Stromal cell of bone marrow (primary cell): ENCODE measurements around the gene ASTN2.
A peak's percentile ranks its signal among the peaks of the same experiment; 100 is the strongest.

ENCODE experiments used
- DNase-seq: peaks from one replicate; pipeline ENCODE4 v3.0.0-alpha.2; 2012; ENCODE audit warnings: low read depth

Gene ASTN2

GRCh38 chr9:117413346-117414219 lies 1.3 kb downstream of the ASTN2 start:
- no peak for DNase-seq

- no peak for DNase-seq
Observed at GRCh38 chr9:117412841-117413240, 2.0 kb downstream of the ASTN2 start.

- DNase-seq = no peak
Observed at GRCh38 chr9:117412006-117412715, 2.7 kb downstream of the ASTN2 start.

GRCh38 chr9:117411547-117411946 lies 3.3 kb downstream of the ASTN2 start:
- peak; percentile 6 for DNase-seq

GRCh38 chr9:117409321-117409720 lies 5.5 kb downstream of the ASTN2 start:
- DNase-seq = no peak

GRCh38 chr9:117407436-117408022 lies 7.3 kb downstream of the ASTN2 start:
- DNase-seq = no peak

- no peak for DNase-seq
Observed at GRCh38 chr9:117405950-117406705, 8.7 kb downstream of the ASTN2 start.

- no peak for DNase-seq
Observed at GRCh38 chr9:117403848-117404247, 11.0 kb downstream of the ASTN2 start.

GRCh38 chr9:117403403-117403811 lies 11.4 kb downstream of the ASTN2 start:
- no peak for DNase-seq

GRCh38 chr9:117400171-117400570 lies 14.7 kb downstream of the ASTN2 start:
- no peak for DNase-seq

GRCh38 chr9:117395151-117395650 lies 19.7 kb downstream of the ASTN2 start:
- no peak for DNase-seq

- no peak for DNase-seq
Observed at GRCh38 chr9:117394655-117395054, 20.2 kb downstream of the ASTN2 start.

- no peak for DNase-seq
Observed at GRCh38 chr9:117392992-117393391, 21.9 kb downstream of the ASTN2 start.

- DNase-seq = no peak
Observed at GRCh38 chr9:117387422-117387821, 27.4 kb downstream of the ASTN2 start.

- no peak for DNase-seq
Observed at GRCh38 chr9:117379341-117379740, 35.5 kb downstream of the ASTN2 start.

- DNase-seq = no peak
Observed at GRCh38 chr9:117377046-117377445, 37.8 kb downstream of the ASTN2 start.

- no peak for DNase-seq
Observed at GRCh38 chr9:117375956-117376355, 38.9 kb downstream of the ASTN2 start.

GRCh38 chr9:117374076-117374725 lies 40.7 kb downstream of the ASTN2 start:
- DNase-seq = no peak

GRCh38 chr9:117368684-117369230 lies 46.1 kb downstream of the ASTN2 start:
- DNase-seq = no peak

GRCh38 chr9:117365438-117365837 lies 49.4 kb downstream of the ASTN2 start:
- no peak for DNase-seq

GRCh38 chr9:117363006-117363405 lies 51.9 kb downstream of the ASTN2 start:
- no peak for DNase-seq
